Measurements from ENCODE around the gene WWC2. TPM values are rescaled to one million over a fixed set of nuclear protein-coding genes. Genes with fewer than 3 reads are reported as not detected.

WWC2 gene
- total RNA-seq, 4 donors from 2014 or later, result 4.6 to 40.4 (median 9.5) TPM

DNA sequence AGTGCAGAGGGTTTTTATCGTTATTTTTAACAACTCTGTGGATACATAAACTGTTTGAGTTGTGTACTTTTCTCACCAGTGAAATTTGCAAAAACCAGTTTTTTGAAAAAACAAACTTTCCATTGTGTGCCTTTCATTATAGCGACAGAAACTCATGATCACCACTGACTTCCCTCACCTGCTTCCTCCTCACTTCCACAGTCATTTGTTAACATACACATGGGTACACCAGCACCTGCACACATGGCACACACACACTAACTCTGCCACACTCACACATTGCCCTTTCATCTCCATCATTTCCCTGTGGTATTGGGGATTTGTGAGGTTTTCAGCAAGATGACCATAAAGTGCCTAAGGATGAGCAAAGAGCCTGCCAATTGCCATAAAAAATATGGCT is 200.4 kb downstream of the WWC2 start:
- no peak overlapping the region for H3K4me3 ChIP-seq
- H3K36me3 ChIP-seq, result no peaks in the 10 kb centered on the region
- TF ChIP-seq, protein P1, sequence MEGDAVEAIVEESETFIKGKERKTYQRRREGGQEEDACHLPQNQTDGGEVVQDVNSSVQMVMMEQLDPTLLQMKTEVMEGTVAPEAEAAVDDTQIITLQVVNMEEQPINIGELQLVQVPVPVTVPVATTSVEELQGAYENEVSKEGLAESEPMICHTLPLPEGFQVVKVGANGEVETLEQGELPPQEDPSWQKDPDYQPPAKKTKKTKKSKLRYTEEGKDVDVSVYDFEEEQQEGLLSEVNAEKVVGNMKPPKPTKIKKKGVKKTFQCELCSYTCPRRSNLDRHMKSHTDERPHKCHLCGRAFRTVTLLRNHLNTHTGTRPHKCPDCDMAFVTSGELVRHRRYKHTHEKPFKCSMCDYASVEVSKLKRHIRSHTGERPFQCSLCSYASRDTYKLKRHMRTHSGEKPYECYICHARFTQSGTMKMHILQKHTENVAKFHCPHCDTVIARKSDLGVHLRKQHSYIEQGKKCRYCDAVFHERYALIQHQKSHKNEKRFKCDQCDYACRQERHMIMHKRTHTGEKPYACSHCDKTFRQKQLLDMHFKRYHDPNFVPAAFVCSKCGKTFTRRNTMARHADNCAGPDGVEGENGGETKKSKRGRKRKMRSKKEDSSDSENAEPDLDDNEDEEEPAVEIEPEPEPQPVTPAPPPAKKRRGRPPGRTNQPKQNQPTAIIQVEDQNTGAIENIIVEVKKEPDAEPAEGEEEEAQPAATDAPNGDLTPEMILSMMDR (IDR thresholded peaks at IDR 0.05), result no peak
- TF ChIP-seq POLR2A (IDR thresholded peaks at IDR 0.05), result no peak
- no peaks in the 10 kb centered on the region for H3K4me1 ChIP-seq
- no peaks in the 10 kb centered on the region for H3K9me3 ChIP-seq
- no peaks in the 10 kb centered on the region for H3K27me3 ChIP-seq
- no peak for DNase-seq
- H3K27ac ChIP-seq, result no peak overlapping the region

- Histone ChIP-seq H3K36me3 (no peaks in the 10 kb centered on the region), H3K4me1 (no peaks in the 10 kb centered on the region), H3K4me3 (no peak overlapping the region), H3K27me3 (no peaks in the 10 kb centered on the region), H3K27ac (no peak overlapping the region), H3K9me3 (no peaks in the 10 kb centered on the region)
- DNase-seq, result no peak
- TF ChIP-seq, protein P1 (IDR thresholded peaks at IDR 0.05), result no peak
- TF ChIP-seq POLR2A (IDR thresholded peaks at IDR 0.05), result no peak
Measured at GRCh38 chr4:183300070-183300469, 201.0 kb downstream of the WWC2 start.

DNA sequence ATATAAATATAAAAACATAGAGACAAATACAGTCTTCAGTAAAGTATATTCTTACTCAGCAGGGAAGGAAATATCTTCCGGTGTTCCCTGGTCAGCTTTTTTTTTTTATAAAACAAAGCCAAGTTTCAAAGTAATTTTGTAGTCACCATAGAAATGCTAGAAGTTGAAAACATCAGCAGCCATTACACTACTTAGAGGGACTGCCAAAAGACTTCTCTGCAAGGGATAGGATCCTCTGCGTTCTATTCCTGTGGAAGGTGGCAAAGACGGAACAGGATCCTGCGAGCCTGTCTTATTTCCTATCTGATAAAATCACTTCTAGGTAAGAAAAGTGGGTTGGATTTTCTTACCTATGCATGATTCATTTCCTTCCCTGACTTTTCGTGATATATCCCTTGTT is 201.6 kb downstream of the WWC2 start:
- TF ChIP-seq, protein P1 (IDR thresholded peaks at IDR 0.05), result no peak
- no peak for TF ChIP-seq POLR2A (IDR thresholded peaks at IDR 0.05)
- Histone ChIP-seq H3K4me1 (no peaks in the 10 kb centered on the region), H3K36me3 (no peaks in the 10 kb centered on the region), H3K27ac (no peak overlapping the region), H3K9me3 (no peaks in the 10 kb centered on the region), H3K27me3 (no peaks in the 10 kb centered on the region), H3K4me3 (no peak overlapping the region)
- DNase-seq, result no peak

DNA sequence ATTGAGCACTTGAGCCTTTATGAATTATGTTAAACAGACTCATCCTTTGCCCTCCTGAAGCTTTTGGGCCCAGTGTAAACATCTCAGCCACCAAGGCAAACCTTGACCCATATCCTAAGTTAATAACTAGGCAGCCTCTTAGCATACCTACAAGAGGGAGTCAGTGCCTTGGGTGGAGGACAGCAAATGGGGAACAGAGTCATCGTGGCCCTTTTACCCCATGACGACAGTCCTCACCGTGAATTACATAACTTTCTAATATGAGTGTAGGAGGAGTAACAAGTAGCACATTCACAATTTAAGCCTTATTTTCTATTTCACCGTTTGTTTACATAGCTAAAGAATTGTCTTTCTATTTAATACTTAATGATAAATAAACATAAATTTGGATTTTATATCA is 204.2 kb downstream of the WWC2 start:
- TF ChIP-seq POLR2A (IDR thresholded peaks at IDR 0.05), result no peak
- TF ChIP-seq, protein P1 (IDR thresholded peaks at IDR 0.05), result no peak

GRCh38 chr4:183304067-183304466 is 205.0 kb downstream of the WWC2 start:
- no peaks in the 10 kb centered on the region for H3K36me3 ChIP-seq
- TF ChIP-seq, protein P1 (IDR thresholded peaks at IDR 0.05), result no peak
- no peak for TF ChIP-seq POLR2A (IDR thresholded peaks at IDR 0.05)
- no peaks in the 10 kb centered on the region for H3K27me3 ChIP-seq
- no peak overlapping the region for H3K4me3 ChIP-seq
- H3K27ac ChIP-seq, result no peak overlapping the region
- no peak for DNase-seq
- no peaks in the 10 kb centered on the region for H3K4me1 ChIP-seq
- H3K9me3 ChIP-seq, result no peaks in the 10 kb centered on the region

More for the DNA sequence above, 204.2 kb downstream of the WWC2 start:
- Histone ChIP-seq H3K4me3 (no peak overlapping the region), H3K27ac (no peak overlapping the region), H3K9me3 (no peaks in the 10 kb centered on the region), H3K27me3 (no peaks in the 10 kb centered on the region), H3K4me1 (no peaks in the 10 kb centered on the region), H3K36me3 (no peaks in the 10 kb centered on the region)
- DNase-seq, result no peak

DNA sequence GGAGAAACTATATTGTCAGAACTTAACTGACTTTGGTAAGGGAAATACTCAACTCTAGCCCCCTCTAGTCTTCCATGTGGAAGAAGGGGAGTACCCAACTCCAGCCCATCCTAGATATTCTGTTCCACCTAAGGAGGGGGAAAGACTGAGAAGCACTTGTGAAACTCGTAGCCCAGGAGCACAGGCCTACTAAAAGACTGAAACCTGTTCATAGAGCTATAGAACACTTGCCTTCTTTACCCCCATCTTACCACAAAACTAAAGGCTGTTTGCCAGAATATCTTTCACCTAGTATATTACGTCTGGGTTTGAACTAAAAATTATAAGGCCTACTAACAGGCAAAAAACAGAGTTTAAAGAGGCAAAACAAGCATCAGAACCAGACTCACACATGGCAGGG is 205.5 kb downstream of the WWC2 start:
- DNase-seq, result no peak
- H3K9me3 ChIP-seq, result no peaks in the 10 kb centered on the region
- TF ChIP-seq, protein P1 (IDR thresholded peaks at IDR 0.05), result no peak
- TF ChIP-seq POLR2A (IDR thresholded peaks at IDR 0.05), result no peak
- no peaks in the 10 kb centered on the region for H3K4me1 ChIP-seq
- H3K36me3 ChIP-seq, result no peaks in the 10 kb centered on the region
- H3K4me3 ChIP-seq, result no peak overlapping the region
- H3K27me3 ChIP-seq, result no peaks in the 10 kb centered on the region
- no peak overlapping the region for H3K27ac ChIP-seq

Data from Peyer's patch (tissue), 4 donors.